ACC112 (cell line): ENCODE measurements around the gene MAMDC4.
"Not testable (repeated sequence)": the region's sequence is repeated elsewhere in the genome, so short reads cannot be mapped to it uniquely, and the experiment has no call there.

Source experiments
- H2AFZ ChIP-seq: fragments of 200-600 bp; sonication (generic); one replicate; pipeline ENCODE4 v1.6.0; 2017; ENCODE audit warnings: antibody characterized with exemption, low read length; ENCODE audit not compliant: unreplicated experiment
- H3K27ac ChIP-seq: fragments of 200-600 bp; sonication (generic); 2 replicates; pipeline ENCODE4 v1.5.1; 2014; ENCODE audit warnings: low read depth, mild to moderate bottlenecking, antibody characterized with exemption, low read length, moderate library complexity
- H3K27me3 ChIP-seq: fragments of 200-600 bp; sonication (generic); 2 replicates; pipeline ENCODE4 v1.6.1; 2014; ENCODE audit warnings: mild to moderate bottlenecking, antibody characterized with exemption, low read length, moderate library complexity, mixed read lengths; ENCODE audit not compliant: insufficient read depth
- H3K36me3 ChIP-seq: fragments of 200-600 bp; sonication (generic); 2 replicates; pipeline ENCODE4 v1.6.1; 2016; ENCODE audit warnings: mild to moderate bottlenecking, antibody characterized with exemption, low read length, moderate library complexity, mixed read lengths; ENCODE audit not compliant: insufficient read depth
- H3K4me1 ChIP-seq: fragments of 200-600 bp; sonication (generic); one replicate; pipeline ENCODE4 v1.6.1; 2016; ENCODE audit warnings: low read length, mixed read lengths; ENCODE audit not compliant: insufficient read depth, unreplicated experiment, control insufficient read depth
- H3K4me3 ChIP-seq: fragments of 200-600 bp; sonication (generic); 2 replicates; pipeline ENCODE4 v1.5.1; 2014; ENCODE audit warnings: mild to moderate bottlenecking, low read depth, low read length
- H3K79me2 ChIP-seq: fragments of 200-600 bp; sonication (generic); one replicate; pipeline ENCODE4 v1.6.0; 2016; ENCODE audit warnings: low read length; ENCODE audit not compliant: control insufficient read depth, unreplicated experiment, insufficient read depth

Gene MAMDC4

GRCh38 chr9:136867480-136867879, 15.3 kb downstream of the MAMDC4 start:
- Histone ChIP-seq H2AFZ (no peak overlapping the region), H3K4me1 (no peaks in the 10 kb centered on the region), H3K36me3 (peaks cover 20% of the 10 kb centered on the region; the same call in 1 of the 2 replicates), H3K4me3 (peak overlapping the region; percentile 88; the same call in 1 of the 2 replicates), H3K27me3 (no peaks in the 10 kb centered on the region), H3K27ac (no peak overlapping the region), H3K79me2 (peaks cover 36% of the 10 kb centered on the region)

- Histone ChIP-seq H3K4me1 (no peaks in the 10 kb centered on the region), H3K27me3 (no peaks in the 10 kb centered on the region), H3K4me3 (no peak overlapping the region), H3K36me3 (peaks cover 17% of the 10 kb centered on the region; the same call in 1 of the 2 replicates), H3K27ac (no peak overlapping the region), H3K79me2 (peaks cover 36% of the 10 kb centered on the region), H2AFZ (no peak overlapping the region)
Observed at GRCh38 chr9:136867917-136868316, 15.8 kb downstream of the MAMDC4 start.

- Histone ChIP-seq H2AFZ (no peak overlapping the region), H3K27me3 (no peaks in the 10 kb centered on the region), H3K4me3 (no peak overlapping the region), H3K79me2 (peaks cover 32% of the 10 kb centered on the region), H3K36me3 (peaks cover 15% of the 10 kb centered on the region; the same call in 1 of the 2 replicates), H3K4me1 (no peaks in the 10 kb centered on the region), H3K27ac (no peak overlapping the region)
Observed at GRCh38 chr9:136868644-136869043, 16.5 kb downstream of the MAMDC4 start.

GRCh38 chr9:136869611-136870010, 17.5 kb downstream of the MAMDC4 start:
- H3K27ac ChIP-seq, H2AFZ ChIP-seq, H3K27me3 ChIP-seq, H3K4me3 ChIP-seq, H3K4me1 ChIP-seq: not testable (repeated sequence)
- Histone ChIP-seq H3K36me3 (peaks cover 11% of the 10 kb centered on the region; the same call in 1 of the 2 replicates), H3K79me2 (peaks cover 25% of the 10 kb centered on the region)

- Histone ChIP-seq H3K27ac (no peak overlapping the region), H2AFZ (no peak overlapping the region), H3K27me3 (no peaks in the 10 kb centered on the region), H3K4me3 (no peak overlapping the region), H3K36me3 (no peaks in the 10 kb centered on the region), H3K79me2 (no peaks in the 10 kb centered on the region), H3K4me1 (no peaks in the 10 kb centered on the region)
Observed at GRCh38 chr9:136875155-136875554, 23.0 kb downstream of the MAMDC4 start.

GRCh38 chr9:136876476-136876875, 24.3 kb downstream of the MAMDC4 start:
- Histone ChIP-seq H3K27ac (no peak overlapping the region), H3K4me3 (no peak overlapping the region), H3K36me3 (no peaks in the 10 kb centered on the region), H3K79me2 (no peaks in the 10 kb centered on the region), H3K27me3 (no peaks in the 10 kb centered on the region), H2AFZ (no peak overlapping the region), H3K4me1 (peaks cover 2% of the 10 kb centered on the region)

GRCh38 chr9:136880651-136881050, 28.5 kb downstream of the MAMDC4 start:
- peaks cover 25% of the 10 kb centered on the region for H3K4me1 ChIP-seq

GRCh38 chr9:136881691-136882108, 29.6 kb downstream of the MAMDC4 start:
- Histone ChIP-seq H3K36me3 (no peaks in the 10 kb centered on the region), H3K4me1 (peaks cover 25% of the 10 kb centered on the region), H3K79me2 (peaks cover 2% of the 10 kb centered on the region), H2AFZ (peak overlapping the region; percentile 59), H3K27me3 (no peaks in the 10 kb centered on the region), H3K27ac (peak overlapping the region; percentile 21; the same call in 1 of the 2 replicates), H3K4me3 (peak overlapping the region; percentile 69)

More at GRCh38 chr9:136880651-136881050, 28.5 kb downstream of the MAMDC4 start:
- no peaks in the 10 kb centered on the region for H3K79me2 ChIP-seq
- no peak overlapping the region for H3K4me3 ChIP-seq
- no peak overlapping the region for H3K27ac ChIP-seq
- no peak overlapping the region for H2AFZ ChIP-seq
- H3K36me3 ChIP-seq, result no peaks in the 10 kb centered on the region
- no peaks in the 10 kb centered on the region for H3K27me3 ChIP-seq

GRCh38 chr9:136882109-136882946, 30.2 kb downstream of the MAMDC4 start:
- H3K36me3 ChIP-seq, result no peaks in the 10 kb centered on the region
- no peaks in the 10 kb centered on the region for H3K27me3 ChIP-seq
- peaks cover 8% of the 10 kb centered on the region for H3K79me2 ChIP-seq
- peak overlapping the region; percentile 63 for H2AFZ ChIP-seq
- peak overlapping the region; percentile 69 for H3K4me3 ChIP-seq
- peaks cover 25% of the 10 kb centered on the region for H3K4me1 ChIP-seq
- H3K27ac ChIP-seq, result peak overlapping the region; percentile 56

- H3K27ac ChIP-seq, result peak overlapping the region; percentile 56
- not testable (repeated sequence) for H2AFZ ChIP-seq
- peaks cover 25% of the 10 kb centered on the region for H3K4me1 ChIP-seq
Observed at GRCh38 chr9:136882947-136883283, 30.8 kb downstream of the MAMDC4 start.

GRCh38 chr9:136883670-136884069, 31.5 kb downstream of the MAMDC4 start:
- not testable (repeated sequence) for H3K36me3 ChIP-seq, H3K4me3 ChIP-seq, H3K27ac ChIP-seq, H2AFZ ChIP-seq, H3K27me3 ChIP-seq
- Histone ChIP-seq H3K4me1 (peaks cover 25% of the 10 kb centered on the region), H3K79me2 (peaks cover 21% of the 10 kb centered on the region)

More at GRCh38 chr9:136882947-136883283, 30.8 kb downstream of the MAMDC4 start:
- H3K27me3 ChIP-seq, H3K36me3 ChIP-seq: not testable (repeated sequence)
- peaks cover 14% of the 10 kb centered on the region for H3K79me2 ChIP-seq
- peak overlapping the region; percentile 69; the same call in 1 of the 2 replicates for H3K4me3 ChIP-seq
